Tibial artery (tissue), 4 donors: ENCODE results near the gene DNAJC10.

Experiments used
- DNase-seq, 2 donors: peaks; one replicate each; pipeline ENCODE4 v3.0.0-alpha.2; 2019
- H3K27ac ChIP-seq, 2 donors: fragments of 200-600 bp; sonication (generic) in 1 of 2; 1 replicate in 1 of 2; 2 replicates in 1 of 2; pipeline ENCODE4 v1.5.1; 2018 to 2019; ENCODE audit warnings: mild to moderate bottlenecking in 1 of 2
- H3K27me3 ChIP-seq, 2 donors: fragments of 200-600 bp; sonication (generic) in 1 of 2; one replicate each; pipeline versions ENCODE4 v1.5.1 to v1.6.0; 2016 to 2019
- H3K36me3 ChIP-seq, 3 donors: fragments of 200-600 bp; sonication (generic) in 2 of 3; one replicate each; pipeline ENCODE4 v1.5.1; 2016 to 2019; ENCODE audit warnings: mild to moderate bottlenecking in 2 of 3
- H3K4me1 ChIP-seq, 4 donors: fragments of 200-600 bp; sonication (generic) in 2 of 4; 1 replicate in 3 of 4; 2 replicates in 1 of 4; pipeline ENCODE4 v1.5.1; 2016 to 2019
- H3K4me3 ChIP-seq, 2 donors: fragments of 200-600 bp; sonication (generic) in 1 of 2; 1 replicate in 1 of 2; 2 replicates in 1 of 2; pipeline ENCODE4 v1.5.1; 2018 to 2019; ENCODE audit warnings: mild to moderate bottlenecking in 2 of 2
- H3K9me3 ChIP-seq, 3 donors: fragments of 200-600 bp; sonication (generic) in 1 of 3; one replicate each; pipeline ENCODE4 v1.5.1; 2016 to 2019
- intact Hi-C: fragments of 100-400 bp; cut with DNase I; formaldehyde crosslinking; loops from one replicate; pipeline ENCODE4 v1.15.0; 2023; ENCODE audit warnings: low total_unique reads
- TF ChIP-seq, protein P1 (sequence below), 2 experiments: fragments of 200-600 bp in 1 of 2; fragments of 450-650 bp in 1 of 2; IDR thresholded peaks; one replicate each; pipeline ENCODE4 v1.5.1; 2017 to 2019; ENCODE audit warnings: antibody characterized with exemption in 2 of 2, mild to moderate bottlenecking in 1 of 2, moderate library complexity in 1 of 2

Gene DNAJC10

DNA sequence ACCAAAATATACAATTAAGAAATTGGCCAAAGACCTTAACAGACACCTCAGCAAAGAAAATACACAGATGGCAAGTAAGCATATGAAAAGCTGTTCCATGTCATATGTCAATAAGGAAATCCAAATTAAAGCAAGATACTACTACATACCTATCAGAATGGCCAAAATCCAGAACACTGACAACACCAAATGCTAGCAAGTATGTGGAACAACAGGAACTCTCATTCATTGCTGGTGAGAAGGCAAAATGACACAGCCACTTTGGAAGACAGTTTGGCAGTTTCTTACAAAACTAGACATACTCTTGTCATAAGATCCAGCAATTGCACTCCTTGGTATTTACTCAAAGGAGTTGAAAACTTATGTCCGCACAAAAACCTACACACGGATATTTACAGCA, 20.3 kb upstream of the DNAJC10 start:
- no peaks in the 10 kb centered on the region for H3K27me3 ChIP-seq
- no peak for DNase-seq
- H3K4me3 ChIP-seq: no peak overlapping the region
- TF ChIP-seq, protein P1, sequence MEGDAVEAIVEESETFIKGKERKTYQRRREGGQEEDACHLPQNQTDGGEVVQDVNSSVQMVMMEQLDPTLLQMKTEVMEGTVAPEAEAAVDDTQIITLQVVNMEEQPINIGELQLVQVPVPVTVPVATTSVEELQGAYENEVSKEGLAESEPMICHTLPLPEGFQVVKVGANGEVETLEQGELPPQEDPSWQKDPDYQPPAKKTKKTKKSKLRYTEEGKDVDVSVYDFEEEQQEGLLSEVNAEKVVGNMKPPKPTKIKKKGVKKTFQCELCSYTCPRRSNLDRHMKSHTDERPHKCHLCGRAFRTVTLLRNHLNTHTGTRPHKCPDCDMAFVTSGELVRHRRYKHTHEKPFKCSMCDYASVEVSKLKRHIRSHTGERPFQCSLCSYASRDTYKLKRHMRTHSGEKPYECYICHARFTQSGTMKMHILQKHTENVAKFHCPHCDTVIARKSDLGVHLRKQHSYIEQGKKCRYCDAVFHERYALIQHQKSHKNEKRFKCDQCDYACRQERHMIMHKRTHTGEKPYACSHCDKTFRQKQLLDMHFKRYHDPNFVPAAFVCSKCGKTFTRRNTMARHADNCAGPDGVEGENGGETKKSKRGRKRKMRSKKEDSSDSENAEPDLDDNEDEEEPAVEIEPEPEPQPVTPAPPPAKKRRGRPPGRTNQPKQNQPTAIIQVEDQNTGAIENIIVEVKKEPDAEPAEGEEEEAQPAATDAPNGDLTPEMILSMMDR (IDR thresholded peaks at IDR 0.05): no peak
- no peak overlapping the region for H3K27ac ChIP-seq
- intact Hi-C loops: no loop called here
- no peaks in the 10 kb centered on the region for H3K9me3 ChIP-seq
- H3K4me1 ChIP-seq: no peaks in the 10 kb centered on the region
- H3K36me3 ChIP-seq: no peaks in the 10 kb centered on the region

DNA sequence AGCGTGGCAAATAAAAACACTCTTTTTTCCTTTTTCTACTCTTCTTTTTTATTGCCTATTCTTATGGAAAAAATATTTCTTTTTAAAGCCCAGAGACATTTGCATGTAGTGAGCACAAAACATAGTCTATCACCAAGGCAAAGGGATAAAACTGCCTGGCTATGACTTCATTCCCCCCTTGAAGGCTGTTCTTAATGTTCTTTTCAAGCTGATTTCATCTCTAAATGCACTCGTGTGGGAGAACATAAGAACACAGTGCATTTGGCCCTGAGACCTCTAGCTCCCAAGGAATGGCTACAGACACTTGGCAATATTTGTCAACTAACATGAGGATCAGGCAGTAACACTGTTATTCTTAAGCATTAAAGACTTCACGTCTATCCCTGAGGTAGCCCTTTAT, 17.4 kb upstream of the DNAJC10 start:
- H3K9me3 ChIP-seq: no peaks in the 10 kb centered on the region
- TF ChIP-seq, protein P1 (IDR thresholded peaks at IDR 0.05): no peak
- no peak overlapping the region for H3K27ac ChIP-seq
- H3K36me3 ChIP-seq: no peaks in the 10 kb centered on the region
- intact Hi-C loops: no loop called here
- no peak overlapping the region for H3K4me3 ChIP-seq
- no peak for DNase-seq
- H3K27me3 ChIP-seq: no peaks in the 10 kb centered on the region
- no peaks in the 10 kb centered on the region for H3K4me1 ChIP-seq

DNA sequence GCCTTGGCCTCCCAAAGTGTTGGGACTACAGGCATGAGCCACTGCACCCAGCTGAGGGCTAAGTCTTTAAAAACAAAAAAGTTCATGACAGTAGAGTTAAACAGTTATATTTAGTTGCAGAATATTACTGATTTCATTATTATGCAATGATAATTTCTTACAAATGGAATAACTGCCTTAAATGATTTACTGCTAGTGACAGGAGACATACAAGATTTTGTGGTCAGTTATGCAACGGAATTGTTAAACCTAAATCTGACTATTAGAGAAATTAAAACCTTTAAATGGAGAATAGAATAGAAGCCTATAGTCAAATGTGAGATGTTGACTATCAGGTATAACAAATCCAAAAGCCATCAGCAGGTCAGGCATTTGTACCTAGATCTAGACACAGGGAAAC, 10.3 kb upstream of the DNAJC10 start:
- H3K27me3 ChIP-seq: no peaks in the 10 kb centered on the region
- no peaks in the 10 kb centered on the region for H3K36me3 ChIP-seq
- DNase-seq: no peak
- intact Hi-C loops: no loop called here
- TF ChIP-seq, protein P1 (IDR thresholded peaks at IDR 0.05): no peak
- H3K9me3 ChIP-seq: no peaks in the 10 kb centered on the region
- no peak overlapping the region for H3K27ac ChIP-seq
- no peaks in the 10 kb centered on the region for H3K4me1 ChIP-seq
- H3K4me3 ChIP-seq: no peak overlapping the region

DNA sequence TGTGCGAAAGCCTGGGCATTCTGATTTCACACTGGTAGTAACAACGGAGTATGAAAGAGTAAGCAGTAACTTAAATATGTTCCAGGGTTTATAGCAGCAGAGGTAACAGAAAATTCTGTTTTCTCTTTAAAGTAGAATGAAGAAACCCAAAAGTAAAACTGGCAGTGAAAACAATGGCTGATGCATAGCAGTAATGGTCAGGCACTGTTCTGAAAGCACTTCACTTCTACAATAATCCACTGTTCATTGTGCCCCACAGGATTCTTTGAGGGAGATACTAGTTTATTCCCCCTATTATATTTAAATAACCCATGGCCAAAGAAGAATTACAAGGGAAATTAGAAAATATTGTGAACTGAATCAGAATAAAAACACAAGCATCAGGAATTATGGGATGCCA, 9.3 kb upstream of the DNAJC10 start:
- Histone ChIP-seq H3K9me3 (no peaks in the 10 kb centered on the region), H3K4me1 (no peaks in the 10 kb centered on the region), H3K27ac (no peak overlapping the region), H3K36me3 (no peaks in the 10 kb centered on the region), H3K4me3 (no peak overlapping the region), H3K27me3 (no peaks in the 10 kb centered on the region)
- DNase-seq: no peak
- TF ChIP-seq, protein P1 (IDR thresholded peaks at IDR 0.05): no peak
- intact Hi-C loops: no loop called here

DNA sequence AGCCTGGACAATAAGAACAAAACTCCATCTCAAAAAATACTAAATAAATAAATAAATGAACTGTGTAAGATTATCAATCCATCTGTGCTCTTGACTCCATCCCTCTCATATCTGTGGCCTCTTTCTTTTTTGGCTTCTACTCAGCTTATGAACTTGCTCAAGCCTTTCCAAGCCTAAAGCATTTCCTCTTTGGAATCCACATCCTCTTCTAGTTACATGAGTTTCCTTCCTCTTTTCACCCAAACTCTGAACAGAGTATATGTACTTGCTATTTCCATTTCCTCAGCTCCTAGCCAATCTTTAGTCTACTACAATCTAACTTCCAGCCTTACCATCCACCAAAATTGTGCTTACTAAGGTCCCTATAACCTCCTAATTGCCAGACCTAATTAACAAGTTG, 2.5 kb upstream of the DNAJC10 start:
- Histone ChIP-seq H3K36me3 (no peaks in the 10 kb centered on the region), H3K4me3 (no peak overlapping the region), H3K27ac (no peak overlapping the region), H3K27me3 (no peaks in the 10 kb centered on the region), H3K4me1 (peaks cover 0 to 25% (median 9%) of the 10 kb centered on the region in 4 donors), H3K9me3 (no peaks in the 10 kb centered on the region)
- TF ChIP-seq, protein P1 (IDR thresholded peaks at IDR 0.05): no peak
- no peak for DNase-seq
- intact Hi-C loops: loop anchor here (10.0 kb wide), 1 partner anchor 819 kb away; the partner anchor contains the start of gene ITPRID2
